Stimulated activated CD4-positive, alpha-beta T cell treated with anti-CD3 and anti-CD28 coated beads, Interleukin-12 subunit alpha, Interleukin-12 subunit beta, amount 100 ng/mL, for 4 hours (primary cell): Measurements from ENCODE around the gene SOX2.
"Not testable (repeated sequence)": the region's sequence is repeated elsewhere in the genome, so short reads cannot be mapped to it uniquely, and the experiment has no call there.

ENCODE experiments used
- DNase-seq: peaks from one replicate; pipeline ENCODE4 v3.0.0-alpha.2; 2020

The SOX2 gene

DNA sequence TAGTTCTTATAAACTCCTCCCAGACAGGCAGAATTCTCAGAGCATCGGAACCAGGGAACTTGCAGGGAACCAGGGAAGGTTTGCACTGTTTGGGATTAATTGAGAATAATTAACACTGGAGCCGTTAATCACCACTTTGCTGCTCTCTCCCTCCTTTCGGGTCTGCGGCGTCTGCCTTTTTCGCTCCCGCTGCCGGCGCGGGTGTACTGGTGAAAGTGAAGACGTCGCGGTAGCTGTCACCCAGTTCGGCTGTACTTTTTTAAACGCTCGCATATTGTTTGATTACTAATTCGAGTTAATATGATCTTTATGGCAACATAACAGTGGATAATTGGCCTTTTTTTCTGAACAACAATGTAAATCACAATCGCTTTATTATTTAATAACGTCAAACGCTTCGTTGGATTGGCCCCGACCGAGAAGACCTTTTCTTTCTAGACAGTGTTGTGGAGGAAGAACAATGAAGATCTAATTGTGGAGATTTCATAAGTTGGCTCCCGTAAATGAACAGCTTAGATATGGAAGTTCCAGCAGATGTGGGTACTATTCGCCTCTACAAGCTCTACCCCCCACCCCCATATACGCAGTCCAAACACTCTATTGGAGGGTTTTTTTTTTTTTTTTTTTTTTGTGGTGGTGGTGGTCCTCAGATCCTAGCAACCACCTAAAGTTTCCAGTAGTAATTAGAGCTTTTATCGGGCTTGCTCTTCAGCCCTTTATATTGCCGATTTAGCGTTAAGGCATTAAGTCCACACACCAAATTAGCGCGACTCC is 12.7 kb downstream of the SOX2 start:
- DNase-seq, result no peak

DNA sequence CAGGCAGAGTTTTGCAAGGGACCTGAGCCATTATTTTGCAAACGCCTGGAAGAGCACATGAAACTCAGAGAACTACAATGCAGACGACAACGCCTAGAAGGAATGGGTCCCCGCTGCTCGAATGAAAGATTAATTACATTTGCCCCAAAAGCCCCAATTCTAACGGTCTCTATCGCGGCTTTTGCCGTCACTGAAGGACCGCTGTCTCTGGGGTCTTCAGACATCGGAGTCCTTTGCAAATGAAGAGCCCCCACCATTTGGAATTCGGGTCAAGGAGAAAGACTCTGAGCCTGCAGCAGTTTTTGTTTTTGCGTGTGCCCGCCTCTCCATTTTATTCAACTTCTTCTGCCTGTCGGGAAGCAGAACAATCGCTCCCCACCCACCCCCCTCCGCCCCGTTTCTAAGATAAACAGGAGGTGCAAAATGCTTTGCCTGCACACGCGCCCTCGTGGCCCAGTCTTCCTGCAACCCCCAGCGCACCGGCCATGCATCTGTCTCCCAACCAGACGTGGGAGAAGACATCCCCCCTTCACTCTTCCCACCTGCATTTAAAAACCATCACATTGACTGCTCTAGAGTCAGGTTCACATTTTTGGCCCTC is 13.5 kb downstream of the SOX2 start:
- no peak for DNase-seq

DNA sequence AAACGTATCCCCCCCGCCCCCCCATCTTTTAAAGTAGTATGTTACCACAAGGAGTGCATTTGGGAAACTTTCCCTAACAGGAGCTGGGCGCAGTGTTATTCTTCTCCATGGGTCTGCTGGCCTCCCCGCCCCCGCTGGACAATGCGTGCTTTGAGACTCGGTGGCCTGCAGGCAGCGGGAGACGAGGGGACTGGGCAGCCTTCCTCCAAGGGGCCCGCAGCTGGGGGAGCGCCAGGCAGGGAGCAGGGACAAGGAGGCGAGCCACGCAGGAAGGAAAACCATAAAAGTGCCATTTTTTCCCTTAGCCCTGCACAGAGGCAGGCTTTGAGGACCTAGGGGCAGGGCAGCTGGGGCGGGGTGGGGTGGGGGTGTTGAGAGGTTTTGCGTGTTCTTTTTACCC is 14.1 kb downstream of the SOX2 start:
- no peak for DNase-seq

DNA sequence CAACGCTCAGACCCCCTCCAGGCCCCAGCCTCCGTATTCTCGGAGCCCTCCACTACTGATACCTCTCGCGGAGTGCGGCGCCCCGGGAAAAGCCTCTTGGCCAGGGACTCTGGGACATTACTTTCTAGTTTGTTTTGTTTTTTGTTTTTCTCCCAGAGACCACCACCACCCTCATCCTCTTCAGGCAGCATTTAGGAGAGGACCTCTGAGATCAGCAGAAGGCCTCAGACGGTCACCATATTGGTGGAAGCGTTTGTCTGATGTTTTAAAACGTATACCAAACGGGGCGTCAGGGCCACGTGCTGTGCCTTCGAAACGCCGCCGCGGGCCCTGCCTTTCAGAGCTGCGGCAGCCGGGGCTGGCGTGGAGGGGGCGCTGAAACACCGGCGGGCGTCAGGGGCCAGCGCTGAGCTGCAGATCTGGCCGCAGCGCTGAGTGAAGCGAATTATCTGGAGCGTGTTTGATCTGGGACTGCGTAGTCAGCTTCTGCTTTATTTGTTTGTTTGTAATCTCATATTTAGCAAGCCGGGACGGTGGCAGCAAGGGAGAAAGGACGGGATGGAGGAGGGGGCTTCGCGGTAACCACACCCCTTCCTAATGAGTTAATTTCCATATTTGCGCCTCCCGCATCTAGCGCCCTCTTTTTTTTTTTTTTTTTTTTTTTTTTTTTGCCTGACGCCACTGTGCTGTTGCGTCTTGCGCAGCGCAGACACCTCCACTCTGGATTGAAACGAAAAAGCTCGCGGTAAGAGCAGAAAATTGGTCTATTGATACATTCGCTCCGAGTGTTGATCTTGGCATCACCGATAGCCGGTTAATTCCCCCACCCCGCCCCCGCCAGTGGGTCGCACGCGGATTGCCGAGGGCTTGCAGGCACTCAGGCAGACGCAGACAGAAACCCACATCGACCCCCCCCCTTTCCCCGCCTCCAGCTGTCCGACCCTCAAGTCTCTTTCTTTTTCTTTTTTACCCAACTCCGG is 14.9 kb downstream of the SOX2 start:
- no peak for DNase-seq

DNA sequence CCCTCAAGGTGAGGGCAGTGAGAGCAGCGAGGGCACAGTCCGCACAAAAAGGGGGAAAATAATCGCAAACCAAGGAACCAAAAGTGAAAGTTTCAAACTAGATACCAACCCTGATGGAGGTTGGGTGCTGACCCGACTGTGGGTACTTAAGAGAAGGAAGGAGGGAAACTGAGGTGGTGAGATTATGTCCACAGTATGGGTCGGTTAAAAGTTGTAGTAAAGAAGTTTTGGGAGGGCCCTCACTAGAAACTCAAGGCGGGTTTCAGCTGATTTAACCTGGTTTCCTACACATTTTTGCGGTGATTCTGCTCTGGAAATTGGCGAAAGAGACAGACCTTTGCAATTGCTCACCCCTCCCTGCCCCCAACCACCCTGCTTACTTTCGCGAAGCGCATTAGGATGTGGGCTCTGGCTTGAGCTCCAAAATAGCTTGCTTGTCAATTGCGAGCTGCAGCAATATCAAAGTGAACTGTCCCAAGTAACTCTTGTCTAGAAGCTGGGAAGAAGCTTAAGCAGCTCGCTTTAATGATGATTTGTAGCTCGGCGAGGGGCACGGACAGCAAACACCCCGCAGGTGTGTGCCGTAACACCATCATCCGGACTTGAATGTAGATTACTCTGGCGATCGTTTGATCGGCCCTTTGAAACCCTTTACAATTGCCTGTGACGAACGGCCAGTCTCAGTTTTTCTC is 15.8 kb downstream of the SOX2 start:
- no peak for DNase-seq

DNA sequence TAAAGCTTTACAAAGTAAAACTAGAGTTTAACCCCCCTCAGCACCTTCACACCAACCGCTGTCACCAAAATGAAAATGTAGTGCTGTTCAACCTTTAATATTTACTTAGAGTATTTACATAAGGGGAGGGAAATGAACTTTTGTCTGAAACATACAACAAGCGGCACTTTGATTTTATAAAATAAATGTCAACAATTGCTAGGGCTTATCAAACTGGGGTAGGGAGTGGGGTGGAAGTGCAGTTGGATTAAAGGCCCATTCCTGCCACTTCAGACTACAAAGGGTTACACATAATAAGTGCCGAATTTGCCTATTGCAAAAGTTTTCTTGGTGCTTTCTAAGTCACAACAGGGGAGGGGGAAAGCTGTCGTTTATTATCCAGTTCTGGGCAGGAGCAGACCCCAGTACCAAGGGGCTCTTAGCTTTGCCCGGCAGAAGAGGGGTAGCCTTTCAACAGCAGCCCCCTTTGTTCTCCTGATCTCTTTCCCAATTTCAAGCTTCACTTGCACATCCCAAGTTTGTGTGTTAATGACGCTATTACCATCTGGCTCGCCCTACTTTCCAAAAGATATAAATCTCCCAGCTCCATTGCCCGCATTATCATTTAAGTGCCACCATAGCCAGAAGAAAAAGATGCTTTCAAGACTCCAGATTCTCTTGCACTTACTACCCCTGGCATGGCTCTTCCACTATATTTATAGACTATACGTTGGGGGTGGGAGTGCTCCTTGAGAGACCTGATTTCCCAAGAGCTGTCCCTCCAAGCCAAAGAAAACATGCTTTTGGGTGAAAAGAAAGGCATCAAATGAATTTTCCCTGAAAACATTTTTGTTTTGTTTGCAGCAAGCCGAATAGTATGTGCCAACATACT is 17.0 kb downstream of the SOX2 start:
- no peak for DNase-seq

DNA sequence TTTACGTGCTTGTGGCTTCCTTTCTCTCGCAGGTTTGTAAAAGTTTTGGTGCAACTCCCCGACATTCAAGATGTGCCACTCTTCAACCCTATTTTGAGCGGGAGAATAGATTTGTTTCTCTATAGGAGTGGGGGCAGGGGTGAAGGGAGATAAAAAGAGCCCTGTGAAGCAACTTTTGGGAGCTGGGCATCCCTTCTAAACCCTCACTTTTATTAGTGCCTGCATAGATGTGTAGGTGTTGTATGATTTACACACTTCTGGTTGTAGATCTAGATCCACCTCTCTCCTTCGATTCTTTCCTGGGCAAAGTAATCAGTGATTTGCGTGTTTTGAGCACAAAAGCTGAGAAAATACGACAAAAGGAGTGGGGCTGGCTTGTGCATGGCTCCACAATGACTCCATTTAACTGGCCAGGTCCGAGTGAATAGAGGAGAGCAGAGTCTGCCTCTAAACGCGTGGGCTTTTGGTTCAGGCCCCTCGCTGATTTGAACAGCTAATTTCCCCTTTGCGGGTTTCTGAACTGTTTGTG is 17.7 kb downstream of the SOX2 start:
- no peak for DNase-seq

DNA sequence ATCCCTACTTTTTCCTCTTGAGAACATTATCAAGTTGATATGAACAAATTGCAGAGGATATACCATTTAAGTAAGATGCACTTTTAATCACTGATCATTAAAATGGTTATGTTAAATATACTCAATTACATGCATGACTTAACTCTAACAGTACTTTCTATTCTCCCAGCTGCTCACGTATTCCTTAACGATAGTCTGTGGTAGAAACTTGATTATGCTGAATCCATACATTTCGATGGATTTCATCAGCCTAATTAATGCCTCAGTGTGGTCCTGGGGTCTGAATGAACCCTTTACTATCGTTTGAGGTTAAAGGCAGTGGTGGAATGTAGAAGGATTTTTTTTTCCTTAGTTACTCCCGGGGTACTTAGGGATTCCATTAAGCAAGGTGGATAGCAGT is 18.6 kb downstream of the SOX2 start:
- DNase-seq, result no peak

DNA sequence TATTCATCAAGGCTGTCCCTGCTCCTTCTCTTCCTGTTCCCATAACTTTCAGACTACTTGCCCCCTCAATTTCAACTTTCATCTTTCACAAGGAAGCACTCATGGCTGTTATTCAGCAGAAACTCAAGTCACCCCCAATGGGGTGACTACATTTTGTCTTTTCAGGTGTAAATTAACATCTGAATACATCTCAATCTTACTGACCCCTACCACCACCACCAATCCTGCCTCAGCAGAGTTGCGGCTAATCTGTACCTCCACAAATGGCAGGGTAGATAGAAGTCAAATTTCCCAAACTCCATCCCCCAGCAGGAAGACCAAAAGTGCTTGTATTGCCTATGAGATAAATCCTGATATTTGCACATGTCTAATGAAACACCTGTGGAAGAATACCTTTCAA is 19.2 kb downstream of the SOX2 start:
- no peak for DNase-seq

DNA sequence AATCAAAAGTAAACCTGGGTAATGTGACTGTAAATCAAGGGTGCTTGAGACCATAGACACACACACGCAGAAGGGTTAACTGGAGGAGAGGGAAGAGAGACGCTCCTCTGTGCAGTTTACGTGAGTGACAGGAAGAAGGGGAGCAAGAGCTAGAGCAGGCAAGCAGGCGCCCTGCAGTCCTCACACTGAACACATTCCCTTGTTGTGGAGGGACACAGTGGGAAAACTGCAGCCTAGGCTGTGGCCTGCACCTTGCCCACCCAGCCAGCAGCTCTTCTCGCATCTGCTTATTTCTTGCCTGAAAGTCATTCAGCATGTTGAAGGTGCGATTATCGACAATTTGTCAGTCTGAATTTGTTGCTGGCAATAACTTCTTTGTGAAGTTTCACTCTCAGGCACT is 24.2 kb downstream of the SOX2 start:
- DNase-seq, result no peak

DNA sequence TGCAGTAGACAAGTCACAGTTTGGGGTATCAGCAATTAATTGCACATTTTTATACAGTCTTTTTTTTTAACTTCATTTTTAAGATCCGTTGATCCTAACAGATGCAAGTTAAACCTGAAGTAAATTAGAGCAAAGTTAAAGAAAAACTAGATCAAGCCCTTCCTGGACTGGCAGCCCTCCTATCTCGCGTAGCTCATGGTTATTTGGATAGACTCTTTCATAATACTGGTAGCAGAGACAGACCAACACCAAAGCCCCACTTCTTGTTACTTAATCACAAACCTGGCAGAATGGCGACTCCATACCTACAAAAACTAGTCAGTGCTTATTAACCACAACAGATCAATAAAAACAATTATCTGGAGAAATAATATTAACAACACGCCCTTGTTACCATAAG is 26.8 kb downstream of the SOX2 start:
- DNase-seq, result no peak

DNA sequence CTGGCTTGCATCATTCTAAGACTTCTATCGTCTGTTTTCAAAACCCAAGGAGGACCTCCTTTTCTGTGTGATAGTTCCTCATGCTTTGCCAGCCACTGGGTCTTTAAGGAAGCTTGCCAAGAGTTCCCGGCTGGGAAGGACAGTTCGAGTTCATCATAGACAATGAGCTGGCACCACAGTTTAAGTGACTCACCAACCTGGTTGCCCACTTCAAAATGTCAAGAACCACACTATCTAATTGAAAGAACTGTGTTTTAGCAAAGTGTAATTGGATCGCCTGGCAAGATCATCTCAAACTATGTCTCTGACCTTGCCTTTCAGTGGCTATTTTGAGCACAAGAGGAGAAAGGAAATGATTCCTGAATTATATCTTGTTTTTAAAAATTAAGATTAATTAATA is 27.9 kb downstream of the SOX2 start:
- no peak for DNase-seq

DNA sequence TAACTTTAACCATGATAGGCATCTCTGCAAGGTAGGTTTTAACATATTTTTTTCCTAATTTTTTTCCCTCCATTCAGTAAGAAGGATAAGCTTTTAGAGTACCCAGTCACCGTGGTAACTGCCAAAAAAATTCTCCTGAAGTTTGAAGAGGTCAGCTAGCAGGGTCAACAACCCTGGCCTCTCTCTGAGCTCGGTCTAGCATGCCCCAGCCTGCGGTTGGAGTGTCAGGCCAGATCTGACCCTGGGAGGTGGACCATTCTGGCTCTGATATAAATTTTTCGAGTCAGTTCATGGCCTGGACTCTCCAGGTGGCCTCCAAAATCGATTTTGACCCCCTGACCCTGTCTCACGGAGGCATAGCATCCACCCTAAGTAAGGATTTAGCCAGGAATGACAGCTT is 29.7 kb downstream of the SOX2 start:
- no peak for DNase-seq

DNA sequence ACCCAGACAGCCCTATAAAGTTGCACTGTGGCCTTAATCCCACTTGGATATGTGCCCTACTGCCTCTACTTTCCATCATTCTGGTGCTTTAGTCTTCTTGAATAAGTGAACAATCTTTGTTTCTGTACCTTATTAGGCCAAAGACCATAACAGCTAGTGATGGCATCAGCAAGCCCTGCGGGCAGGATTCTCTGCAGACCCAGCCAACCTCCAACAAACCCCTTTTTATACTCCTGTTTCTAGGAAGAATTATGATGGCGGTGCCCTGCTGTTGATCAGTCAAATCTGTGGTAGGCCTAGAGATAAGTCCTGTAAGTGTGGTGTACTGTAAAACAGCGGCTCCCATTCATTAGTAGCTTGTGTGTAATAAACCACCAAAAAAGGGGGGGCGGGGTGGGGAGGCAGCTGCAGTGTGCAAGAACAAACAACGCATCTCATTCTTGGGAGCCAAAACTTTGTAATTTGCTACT is 40.5 kb downstream of the SOX2 start:
- no peak for DNase-seq

DNA sequence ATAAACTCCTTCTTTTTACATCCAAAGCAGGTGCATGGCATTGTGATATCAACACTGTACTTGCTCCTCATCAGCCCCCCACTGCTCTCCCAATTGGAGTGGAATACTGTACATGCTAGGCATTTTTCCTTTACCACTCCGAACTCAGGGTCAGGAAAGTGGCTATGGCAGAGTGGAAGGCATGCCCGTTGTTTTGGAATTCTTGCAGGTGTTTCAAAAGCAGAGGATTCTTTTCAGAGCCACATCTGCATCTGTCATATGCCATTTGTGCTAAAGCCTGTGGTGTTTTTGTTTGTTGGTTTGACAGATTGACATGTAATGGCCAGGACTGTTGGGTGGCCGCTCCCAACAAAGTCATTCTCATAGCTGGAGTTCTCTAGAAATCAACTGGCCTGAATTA is 41.7 kb downstream of the SOX2 start:
- no peak for DNase-seq

DNA sequence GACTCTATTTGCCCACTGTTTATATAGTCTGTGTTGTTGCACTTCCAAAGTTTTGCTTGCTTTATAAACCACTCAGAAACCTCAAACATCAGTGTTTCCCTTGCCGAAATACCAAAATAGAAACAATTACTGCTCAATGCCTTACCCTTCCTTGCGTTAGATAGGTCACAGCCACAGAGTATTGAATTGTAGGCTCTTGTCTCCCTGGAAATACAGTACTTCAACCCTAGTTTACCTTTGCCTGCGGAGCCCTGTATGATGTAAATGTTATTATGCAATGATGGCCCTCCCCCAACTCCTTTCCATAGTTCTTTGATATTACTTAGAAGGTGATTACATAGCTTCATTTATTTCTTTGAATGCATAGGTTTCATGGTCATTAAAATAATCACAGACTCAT is 44.2 kb downstream of the SOX2 start:
- DNase-seq, result no peak

DNA sequence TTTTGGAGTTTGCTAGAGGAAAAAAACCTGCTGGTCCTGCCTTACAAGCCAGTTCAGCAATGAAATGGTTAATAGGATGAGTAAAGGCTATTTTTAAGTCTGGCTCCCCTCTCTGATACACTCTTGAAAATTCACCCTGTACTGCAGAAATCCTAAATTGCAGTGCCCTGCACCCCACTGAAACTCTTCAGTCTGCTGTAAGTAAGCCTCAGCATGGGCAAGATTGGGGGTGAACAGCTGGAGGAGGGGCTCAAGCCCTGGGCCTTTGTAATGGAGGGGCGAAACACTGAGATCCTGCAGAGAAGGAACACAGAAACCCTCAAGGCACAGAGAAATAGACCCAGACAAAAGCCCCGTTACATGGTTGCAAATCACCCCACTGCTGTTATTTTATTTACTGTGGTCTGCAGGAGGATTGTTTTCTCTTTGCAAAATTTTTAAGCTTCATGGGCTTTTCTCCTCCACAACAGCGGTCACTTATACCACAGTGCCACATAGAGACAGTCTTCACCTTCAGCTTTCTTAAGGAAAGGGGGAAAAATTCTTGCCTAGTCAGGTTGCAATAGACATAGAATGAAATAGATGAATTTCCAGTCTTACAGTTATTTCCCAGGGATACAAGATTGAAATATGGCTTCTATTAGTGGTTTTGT is 45.0 kb downstream of the SOX2 start:
- DNase-seq, result no peak

DNA sequence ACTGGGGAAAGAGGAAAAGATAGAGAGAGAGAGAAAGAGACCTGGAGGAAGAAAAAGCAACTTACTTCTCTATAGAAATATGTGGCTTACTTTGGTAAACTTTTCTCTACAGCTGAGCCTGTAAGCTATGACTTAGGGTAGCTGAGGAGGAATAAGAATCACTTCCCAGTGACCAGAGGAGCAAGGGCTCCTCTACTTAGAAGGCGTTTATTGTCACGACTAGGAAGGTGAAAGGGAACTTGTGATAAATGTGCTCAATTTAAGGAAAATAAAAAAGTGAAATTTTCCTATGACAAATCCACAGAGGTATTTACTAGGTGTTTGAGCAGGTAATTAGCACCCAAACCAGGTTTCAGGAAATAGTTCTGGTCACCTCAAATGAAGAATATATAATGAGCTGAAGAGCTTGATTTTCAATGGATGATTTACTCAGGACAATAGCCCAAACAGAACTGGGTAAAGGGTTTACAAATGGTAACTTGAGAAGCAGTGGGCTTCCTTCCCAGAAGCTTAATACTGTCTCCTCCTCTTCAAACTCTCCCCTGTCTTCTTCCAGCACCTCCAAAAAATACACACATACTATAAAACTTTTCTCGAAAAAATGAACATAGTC is 46.1 kb downstream of the SOX2 start:
- no peak for DNase-seq

DNA sequence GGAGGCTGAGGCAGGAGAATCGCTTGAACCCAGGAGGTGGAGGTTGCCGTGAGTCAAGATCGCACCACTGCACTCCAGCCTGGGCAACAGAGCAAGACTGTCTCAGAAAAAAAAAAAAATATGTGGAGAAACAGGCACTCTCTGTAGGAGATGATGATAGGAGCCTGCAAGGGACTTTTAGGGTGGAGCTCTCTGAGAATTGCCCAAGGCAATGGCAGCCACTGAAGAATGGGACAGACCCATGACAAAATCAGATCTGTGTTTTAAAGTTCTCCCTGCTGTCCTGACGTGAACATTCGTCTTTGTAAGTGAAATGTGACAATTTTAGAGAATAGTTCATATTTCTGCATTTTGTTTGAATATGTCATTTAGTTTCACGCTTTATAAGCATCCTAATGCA is 50.2 kb downstream of the SOX2 start:
- DNase-seq, result no peak

DNA sequence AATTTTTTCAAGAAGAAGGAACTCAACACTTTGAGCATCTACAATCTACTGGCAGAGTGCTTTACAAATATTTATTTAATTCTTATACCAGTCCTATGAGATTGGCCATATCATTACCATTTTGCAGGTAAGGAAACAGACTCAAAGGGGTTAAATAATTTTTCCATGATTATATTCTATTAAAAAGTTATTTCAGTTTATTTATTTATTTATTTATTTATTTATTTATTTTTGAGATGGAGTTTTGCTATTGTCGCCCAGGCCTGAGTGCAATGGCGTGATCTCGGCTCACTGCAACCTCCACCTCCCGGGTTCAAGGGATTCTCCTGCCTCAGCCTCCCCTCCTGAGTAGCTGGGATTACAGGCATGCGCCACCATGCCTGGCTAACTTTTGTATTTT is 52.3 kb downstream of the SOX2 start:
- DNase-seq, result not testable (repeated sequence)
